ENCODE results near the gene MARCHF5. TPM values are rescaled to one million over a fixed set of nuclear protein-coding genes. Genes with fewer than 3 reads are reported as not detected.

The MARCHF5 gene
- total RNA-seq, 1 experiment from 2014 or later, result 59.1 TPM

DNA sequence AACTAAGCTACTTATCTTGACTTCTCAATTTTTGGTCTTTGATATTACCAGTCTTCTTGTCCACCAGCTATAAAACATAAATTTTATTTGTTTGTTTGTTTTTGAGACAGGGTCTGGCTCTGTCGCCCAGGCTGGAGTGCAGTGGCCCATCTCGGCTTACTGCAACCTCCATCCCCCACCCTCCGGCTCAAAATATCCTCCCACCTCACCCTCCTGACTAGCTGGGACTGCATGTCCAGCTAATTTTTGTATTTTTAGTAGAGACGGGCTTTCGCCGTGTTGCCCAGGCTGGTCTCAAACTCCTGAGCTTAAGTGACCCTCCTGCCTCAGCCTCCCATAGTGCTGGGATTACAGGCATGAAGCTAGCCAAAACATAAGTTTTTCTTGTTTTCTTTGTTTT, 7.5 kb downstream of the MARCHF5 start:
- Histone ChIP-seq H3K79me2 (ENCODE audit: insufficient read depth, low read length) (peaks cover 97% of the 10 kb centered on the region), H3K9me3 (ENCODE audit: control insufficient read depth in 1 of 2, insufficient read depth in 1 of 2, low read depth in 1 of 2, low read length in 2 of 2) (no peaks in the 10 kb centered on the region), H3K27me3 (ENCODE audit: insufficient read depth, low read length) (no peaks in the 10 kb centered on the region), H3K27ac (ENCODE audit: low read depth, low read length) (no peak overlapping the region), H3K4me3 (replicated peaks in 1 of 2; ENCODE audit: low read depth in 1 of 2, low read length in 2 of 2) (no peak overlapping the region), H3K4me1 (ENCODE audit: control insufficient read depth in 1 of 2, insufficient read depth in 2 of 2, low read length in 2 of 2) (no peaks in the 10 kb centered on the region), H4K20me1 (ENCODE audit: insufficient read depth) (0 out of 2 replicates have a peak, but pooled peaks cover 5% of the 10 kb centered on the region), H3K36me3 (ENCODE audit: control insufficient read depth in 1 of 2, insufficient read depth in 2 of 2, low read length in 2 of 2) (peaks cover 4 to 9% of the 10 kb centered on the region in 2 experiments; a peak in 2 of 4 replicates), H3K9me2 (ENCODE audit: insufficient read depth) (no peaks in the 10 kb centered on the region), H3K4me2 (ENCODE audit: low read length) (no peak overlapping the region), H3K9ac (ENCODE audit: low read length) (no peak overlapping the region), H2AFZ (ENCODE audit: low read depth, low read length, poor library complexity, severe bottlenecking) (no peak overlapping the region)
- TF ChIP-seq TCF7L2 (IDR thresholded peaks at IDR 0.05; ENCODE audit: borderline replicate concordance, extremely low read depth, insufficient read depth, insufficient read length), result no peak
- TF ChIP-seq, protein P1, sequence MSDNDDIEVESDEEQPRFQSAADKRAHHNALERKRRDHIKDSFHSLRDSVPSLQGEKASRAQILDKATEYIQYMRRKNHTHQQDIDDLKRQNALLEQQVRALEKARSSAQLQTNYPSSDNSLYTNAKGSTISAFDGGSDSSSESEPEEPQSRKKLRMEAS (IDR thresholded peaks at IDR 0.05), result no peak
- TF ChIP-seq RAD21 (IDR thresholded peaks at IDR 0.05; ENCODE audit: low read depth), result no peak
- TF ChIP-seq SP1 (IDR thresholded peaks at IDR 0.05; ENCODE audit: low read depth), result no peak
- TF ChIP-seq ATF3 (IDR thresholded peaks at IDR 0.05), result no peak
- TF ChIP-seq CBX3 (IDR thresholded peaks at IDR 0.05; ENCODE audit: low read depth), result no peak
- TF ChIP-seq ZBTB33 (IDR thresholded peaks at IDR 0.05; ENCODE audit: extremely low read depth, insufficient replicate concordance, low read length), result no peak
- no peak for TF ChIP-seq CEBPB (IDR thresholded peaks at IDR 0.05; ENCODE audit: low read depth)
- TF ChIP-seq JUND (IDR thresholded peaks at IDR 0.05), result no peak
- TF ChIP-seq CTCF (IDR thresholded peaks at IDR 0.05 in 2 of 3, conservative IDR thresholded peaks at IDR 0.05 in 1 of 3; ENCODE audit: borderline replicate concordance in 1 of 3, insufficient read depth in 1 of 3, low read depth in 2 of 3, low read length in 2 of 3), result no peak
- no peak for TF ChIP-seq ELF1 (IDR thresholded peaks at IDR 0.05; ENCODE audit: borderline replicate concordance, low read depth)
- TF ChIP-seq SRF (IDR thresholded peaks at IDR 0.05; ENCODE audit: low read depth), result no peak
- no peak for TF ChIP-seq POLR2AphosphoS5 (IDR thresholded peaks at IDR 0.05; ENCODE audit: low read depth, low read length)
- no peak for TF ChIP-seq YY1 (IDR thresholded peaks at IDR 0.05; ENCODE audit: extremely low read depth, insufficient replicate concordance, low read depth, low read length)
- no peak for TF ChIP-seq REST (IDR thresholded peaks at IDR 0.05; ENCODE audit: low read depth)
- POLR2A ChIA-PET, result no interaction called here
- DNase-seq (ENCODE audit: low read depth, low spot score) (no peak), ATAC-seq (no peak)
- intact Hi-C loops (cut with micrococcal nuclease), result no loop called here
- CTCF ChIA-PET, result no interaction called here
- RAD21 ChIA-PET (ENCODE audit: low non-redundant PET in 1 of 2, low total read pairs in 2 of 2, uncharacterized antibody in 2 of 2, unreplicated experiment in 2 of 2), result no interaction called here
- no TSS peak for BruUV-seq (replicated peaks)
